GM19099 (cell line): ENCODE results near the gene MB21D2.

Source experiments
- POLR2A ChIP-seq: IDR thresholded peaks from 3 replicates; pipeline ENCODE4 v1.6.1; 2011; ENCODE audit warnings: low read depth; ENCODE audit not compliant: insufficient read length; ENCODE audit errors: extremely low read depth

Gene MB21D2

GRCh38 chr3:192907784-192908183, 9.9 kb downstream of the MB21D2 start:
- no peak for TF ChIP-seq POLR2A

GRCh38 chr3:192906940-192907339, 10.7 kb downstream of the MB21D2 start:
- no peak for TF ChIP-seq POLR2A

GRCh38 chr3:192905980-192906678, 11.5 kb downstream of the MB21D2 start:
- no peak for TF ChIP-seq POLR2A

GRCh38 chr3:192904632-192905289, 12.9 kb downstream of the MB21D2 start:
- TF ChIP-seq POLR2A, result no peak

GRCh38 chr3:192902549-192902948, 15.1 kb downstream of the MB21D2 start:
- no peak for TF ChIP-seq POLR2A

GRCh38 chr3:192901435-192901834, 16.2 kb downstream of the MB21D2 start:
- TF ChIP-seq POLR2A, result no peak

GRCh38 chr3:192899540-192899982, 18.1 kb downstream of the MB21D2 start:
- TF ChIP-seq POLR2A, result no peak

GRCh38 chr3:192897005-192897404, 20.7 kb downstream of the MB21D2 start:
- no peak for TF ChIP-seq POLR2A

GRCh38 chr3:192896208-192896607, 21.4 kb downstream of the MB21D2 start:
- TF ChIP-seq POLR2A, result no peak

- no peak for TF ChIP-seq POLR2A
Measured at GRCh38 chr3:192894676-192895075, 23.0 kb downstream of the MB21D2 start.

- TF ChIP-seq POLR2A, result peak; percentile 48
Measured at GRCh38 chr3:192892981-192893700, 24.5 kb downstream of the MB21D2 start.

GRCh38 chr3:192890347-192891335, 27.0 kb downstream of the MB21D2 start:
- TF ChIP-seq POLR2A, result no peak

- no peak for TF ChIP-seq POLR2A
Measured at GRCh38 chr3:192889679-192890078, 28.0 kb downstream of the MB21D2 start.

GRCh38 chr3:192888190-192888589, 29.5 kb downstream of the MB21D2 start:
- no peak for TF ChIP-seq POLR2A

- no peak for TF ChIP-seq POLR2A
Measured at GRCh38 chr3:192887701-192888100, 30.0 kb downstream of the MB21D2 start.
